Common myeloid progenitor, CD34-positive (primary cell): ENCODE measurements around the gene FHIT.

Experiments used
- CTCF ChIA-PET: fragments of 350-600 bp; sonication (Branson Sonifier 250); formaldehyde crosslinking; loops from one replicate; lab custom pipeline; 2021; ENCODE audit warnings: antibody characterized with exemption; lab: Charles Lee
- POLR2A ChIA-PET: fragments of 350-600 bp; sonication (Branson Sonifier 250); formaldehyde crosslinking; loops from one replicate; lab custom pipeline; 2021; ENCODE audit warnings: antibody characterized with exemption; lab: Charles Lee
- DNase-seq, 3 donors: peaks; one replicate each; pipeline versions ENCODE4 v3.0.0 to v3.0.0-alpha.2; 2013
- H3K27ac ChIP-seq, 2 experiments: 1 replicate in 1 of 2; 2 replicates in 1 of 2; pipeline ENCODE4 v1.7.0; 2013; ENCODE audit warnings: inconsistent platforms in 2 of 2, low read length in 2 of 2, mild to moderate bottlenecking in 2 of 2, low read depth in 1 of 2, moderate library complexity in 1 of 2; ENCODE audit not compliant: severe bottlenecking in 2 of 2, insufficient read depth in 1 of 2, poor library complexity in 1 of 2
- H3K27me3 ChIP-seq, 5 experiments: replicated peaks in 2 of 5; 1 replicate in 3 of 5; 2 replicates in 2 of 5; pipeline versions ENCODE4 v1.6.1 to v1.7.0; 2013; ENCODE audit warnings: low read length in 4 of 5, mild to moderate bottlenecking in 2 of 5, moderate library complexity in 2 of 5, inconsistent platforms in 1 of 5; ENCODE audit not compliant: insufficient read depth in 5 of 5, control insufficient read depth in 4 of 5
- H3K36me3 ChIP-seq, 4 experiments: 1 replicate in 2 of 4; 2 replicates in 2 of 4; pipeline versions ENCODE4 v1.6.1 to v1.7.0; 2013; ENCODE audit warnings: low read length in 3 of 4, control low read depth in 1 of 4, mild to moderate bottlenecking in 1 of 4; ENCODE audit not compliant: control insufficient read depth in 4 of 4, insufficient read depth in 4 of 4
- H3K4me1 ChIP-seq, 4 experiments: 1 replicate in 3 of 4; 2 replicates in 1 of 4; pipeline versions ENCODE4 v1.6.1 to v1.7.1; 2013; ENCODE audit warnings: low read length in 3 of 4, mild to moderate bottlenecking in 3 of 4, control low read depth in 1 of 4, inconsistent platforms in 1 of 4, moderate library complexity in 1 of 4; ENCODE audit not compliant: control insufficient read depth in 4 of 4, insufficient read depth in 4 of 4; ENCODE audit errors: control extremely low read depth in 1 of 4
- H3K4me3 ChIP-seq, 7 experiments: 1 replicate in 4 of 7; 2 replicates in 3 of 7; pipeline versions ENCODE4 v1.5.1 to v1.7.0; 2013; ENCODE audit warnings: mild to moderate bottlenecking in 7 of 7, low read length in 6 of 7, moderate library complexity in 6 of 7, inconsistent platforms in 2 of 7, low read depth in 2 of 7, control low read depth in 1 of 7; ENCODE audit not compliant: insufficient read depth in 4 of 7, control insufficient read depth in 1 of 7; ENCODE audit errors: extremely low read depth in 1 of 7
- H3K9me3 ChIP-seq, 5 experiments: 1 replicate in 4 of 5; 2 replicates in 1 of 5; pipeline versions ENCODE4 v1.6.1 to v1.7.1; 2013; ENCODE audit warnings: low read length in 4 of 5, mild to moderate bottlenecking in 2 of 5, inconsistent platforms in 1 of 5, low read depth in 1 of 5, moderate library complexity in 1 of 5; ENCODE audit not compliant: control insufficient read depth in 4 of 5, insufficient read depth in 2 of 5; ENCODE audit errors: control extremely low read depth in 1 of 5
- WGBS: methylation state at CpG from one replicate; pipeline ENCODE4 v1.1.5; 2013; ENCODE audit not compliant: insufficient coverage; 5-methylcytosine and 5-hydroxymethylcytosine counted together

The FHIT gene

GRCh38 chr3:60192297-60193114 is 1058.7 kb downstream of the FHIT start:
- Histone ChIP-seq H3K9me3 (peaks cover 0 to 3% (median 0%) of the 10 kb centered on the region in 5 experiments), H3K4me1 (peaks cover 0 to 14% (median 4%) of the 10 kb centered on the region in 4 experiments), H3K4me3 (no peak overlapping the region), H3K27me3 (no peaks in the 10 kb centered on the region), H3K27ac (no peak overlapping the region), H3K36me3 (no peaks in the 10 kb centered on the region)
- POLR2A ChIA-PET, result no interaction called here
- peak in 2 of 3 donors; percentile 39 to 45 for DNase-seq
- WGBS, result 100% methylated on average over 4 of the region's 7 CpGs
- CTCF ChIA-PET, result no interaction called here

GRCh38 chr3:60190073-60190472 is 1061.2 kb downstream of the FHIT start:
- ChIA-PET POLR2A (no interaction called here), CTCF (no interaction called here)
- Histone ChIP-seq H3K9me3 (peaks cover 0 to 3% (median 0%) of the 10 kb centered on the region in 5 experiments), H3K27me3 (no peaks in the 10 kb centered on the region), H3K4me1 (peaks cover 0 to 14% (median 4%) of the 10 kb centered on the region in 4 experiments), H3K27ac (no peak overlapping the region), H3K4me3 (no peak overlapping the region), H3K36me3 (no peaks in the 10 kb centered on the region)
- DNase-seq, result no peak
- 100% methylated on average over 1 of the region's 2 CpGs for WGBS

GRCh38 chr3:60189304-60189703 is 1061.9 kb downstream of the FHIT start:
- Histone ChIP-seq H3K27ac (no peak overlapping the region), H3K27me3 (no peaks in the 10 kb centered on the region), H3K4me1 (peaks cover 0 to 14% (median 4%) of the 10 kb centered on the region in 4 experiments), H3K36me3 (no peaks in the 10 kb centered on the region), H3K4me3 (no peak overlapping the region), H3K9me3 (no peaks in the 10 kb centered on the region)
- DNase-seq, result peak in 2 of 3 donors; percentile 10 to 23
- ChIA-PET POLR2A (no interaction called here), CTCF (interaction anchor here (0.5 kb wide), 1 partner anchor 16 kb away, joined by 3 read pairs; no protein-coding TSS in a partner anchor)
- 73% methylated on average over 1 of the region's 3 CpGs for WGBS

- WGBS, result no CpG with 5 or more reads among the region's 2 CpGs
- Histone ChIP-seq H3K4me1 (peaks cover 0 to 14% (median 4%) of the 10 kb centered on the region in 4 experiments), H3K27ac (no peak overlapping the region), H3K36me3 (no peaks in the 10 kb centered on the region), H3K4me3 (no peak overlapping the region), H3K27me3 (no peaks in the 10 kb centered on the region), H3K9me3 (no peaks in the 10 kb centered on the region)
- ChIA-PET POLR2A (no interaction called here), CTCF (interaction anchor here (0.5 kb wide), 1 partner anchor 16 kb away, joined by 3 read pairs; no protein-coding TSS in a partner anchor)
- no peak for DNase-seq
Observed at GRCh38 chr3:60188803-60189202, 1062.4 kb downstream of the FHIT start.

GRCh38 chr3:60187343-60187742 is 1063.9 kb downstream of the FHIT start:
- Histone ChIP-seq H3K4me3 (no peak overlapping the region), H3K9me3 (no peaks in the 10 kb centered on the region), H3K36me3 (no peaks in the 10 kb centered on the region), H3K4me1 (peaks cover 0 to 11% (median 4%) of the 10 kb centered on the region in 4 experiments), H3K27me3 (no peaks in the 10 kb centered on the region), H3K27ac (no peak overlapping the region)
- POLR2A ChIA-PET, result no interaction called here
- WGBS, result 100% methylated on average over 3 of the region's 4 CpGs
- CTCF ChIA-PET, result no interaction called here
- DNase-seq, result no peak

GRCh38 chr3:60186359-60186758 is 1064.9 kb downstream of the FHIT start:
- POLR2A ChIA-PET, result interaction anchor here (0.6 kb wide), 1 partner anchor 13 kb away, joined by 4 read pairs; no protein-coding TSS in a partner anchor
- no peaks in the 10 kb centered on the region for H3K27me3 ChIP-seq
- no peaks in the 10 kb centered on the region for H3K36me3 ChIP-seq
- no peaks in the 10 kb centered on the region for H3K9me3 ChIP-seq
- peaks cover 0 to 9% (median 4%) of the 10 kb centered on the region in 4 experiments for H3K4me1 ChIP-seq
- CTCF ChIA-PET, result no interaction called here
- WGBS, result 98% methylated on average over 4 of the region's 4 CpGs
- DNase-seq, result no peak
- no peak overlapping the region for H3K27ac ChIP-seq
- H3K4me3 ChIP-seq, result no peak overlapping the region

- H3K27ac ChIP-seq, result no peak overlapping the region
- peaks cover 0 to 9% (median 4%) of the 10 kb centered on the region in 4 experiments for H3K4me1 ChIP-seq
- CTCF ChIA-PET, result interaction anchor here (1.5 kb wide), 1 partner anchor 13 kb away, joined by 4 read pairs; no protein-coding TSS in a partner anchor
- H3K4me3 ChIP-seq, result no peak overlapping the region
- H3K9me3 ChIP-seq, result no peaks in the 10 kb centered on the region
- H3K27me3 ChIP-seq, result no peaks in the 10 kb centered on the region
- POLR2A ChIA-PET, result no interaction called here
- H3K36me3 ChIP-seq, result no peaks in the 10 kb centered on the region
- DNase-seq, result no peak
- WGBS, result no CpG with 5 or more reads among the region's 3 CpGs
Observed at GRCh38 chr3:60185161-60185560, 1066.1 kb downstream of the FHIT start.
